LNCAP (cell line): ENCODE data around the gene RABL3.

Experiments
- TF ChIP-seq, protein P1 (sequence below): fragments of 450-650 bp; IDR thresholded peaks from 2 replicates; pipeline ENCODE4 v1.5.1; 2017; ENCODE audit warnings: mild to moderate bottlenecking

Gene RABL3

DNA sequence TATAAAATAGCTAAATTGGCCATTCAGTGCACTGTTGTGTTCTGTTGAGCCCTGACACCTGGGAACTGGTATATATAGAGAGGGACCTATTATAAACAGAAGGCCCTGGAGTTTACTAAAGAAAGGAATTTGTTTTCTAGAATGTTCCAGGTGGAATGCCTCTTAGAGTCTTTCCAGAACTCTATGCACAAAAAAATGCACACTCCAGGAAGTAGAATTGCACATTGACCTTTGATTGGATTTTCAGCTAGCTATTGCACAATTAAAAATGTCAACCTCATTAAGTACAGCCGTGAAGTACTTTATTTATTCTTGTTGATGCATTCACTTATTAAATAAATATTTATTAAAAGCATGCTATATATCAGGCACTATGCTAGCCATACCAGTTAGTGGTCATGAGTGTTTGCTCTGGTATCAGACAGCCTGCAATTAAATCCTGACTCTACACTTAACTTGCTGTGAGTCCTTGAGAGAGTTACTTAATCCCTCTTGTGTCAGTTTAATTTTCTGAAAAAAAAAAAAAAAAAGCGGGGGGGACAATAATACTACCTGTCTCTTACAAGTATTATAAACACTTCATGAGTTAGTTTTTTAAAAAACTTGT lies 105.4 kb downstream of the RABL3 start:
- TF ChIP-seq, protein P1, sequence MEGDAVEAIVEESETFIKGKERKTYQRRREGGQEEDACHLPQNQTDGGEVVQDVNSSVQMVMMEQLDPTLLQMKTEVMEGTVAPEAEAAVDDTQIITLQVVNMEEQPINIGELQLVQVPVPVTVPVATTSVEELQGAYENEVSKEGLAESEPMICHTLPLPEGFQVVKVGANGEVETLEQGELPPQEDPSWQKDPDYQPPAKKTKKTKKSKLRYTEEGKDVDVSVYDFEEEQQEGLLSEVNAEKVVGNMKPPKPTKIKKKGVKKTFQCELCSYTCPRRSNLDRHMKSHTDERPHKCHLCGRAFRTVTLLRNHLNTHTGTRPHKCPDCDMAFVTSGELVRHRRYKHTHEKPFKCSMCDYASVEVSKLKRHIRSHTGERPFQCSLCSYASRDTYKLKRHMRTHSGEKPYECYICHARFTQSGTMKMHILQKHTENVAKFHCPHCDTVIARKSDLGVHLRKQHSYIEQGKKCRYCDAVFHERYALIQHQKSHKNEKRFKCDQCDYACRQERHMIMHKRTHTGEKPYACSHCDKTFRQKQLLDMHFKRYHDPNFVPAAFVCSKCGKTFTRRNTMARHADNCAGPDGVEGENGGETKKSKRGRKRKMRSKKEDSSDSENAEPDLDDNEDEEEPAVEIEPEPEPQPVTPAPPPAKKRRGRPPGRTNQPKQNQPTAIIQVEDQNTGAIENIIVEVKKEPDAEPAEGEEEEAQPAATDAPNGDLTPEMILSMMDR, result no peak
